ENCODE data around the gene ASIC4. TPM values are rescaled to one million over a fixed set of nuclear protein-coding genes. Genes with fewer than 3 reads are reported as not detected.

ASIC4 gene
- total and polyA plus RNA-seq, 8 donors: 0.04 to 0.38 (median 0.18) TPM; not detected in 4

DNA sequence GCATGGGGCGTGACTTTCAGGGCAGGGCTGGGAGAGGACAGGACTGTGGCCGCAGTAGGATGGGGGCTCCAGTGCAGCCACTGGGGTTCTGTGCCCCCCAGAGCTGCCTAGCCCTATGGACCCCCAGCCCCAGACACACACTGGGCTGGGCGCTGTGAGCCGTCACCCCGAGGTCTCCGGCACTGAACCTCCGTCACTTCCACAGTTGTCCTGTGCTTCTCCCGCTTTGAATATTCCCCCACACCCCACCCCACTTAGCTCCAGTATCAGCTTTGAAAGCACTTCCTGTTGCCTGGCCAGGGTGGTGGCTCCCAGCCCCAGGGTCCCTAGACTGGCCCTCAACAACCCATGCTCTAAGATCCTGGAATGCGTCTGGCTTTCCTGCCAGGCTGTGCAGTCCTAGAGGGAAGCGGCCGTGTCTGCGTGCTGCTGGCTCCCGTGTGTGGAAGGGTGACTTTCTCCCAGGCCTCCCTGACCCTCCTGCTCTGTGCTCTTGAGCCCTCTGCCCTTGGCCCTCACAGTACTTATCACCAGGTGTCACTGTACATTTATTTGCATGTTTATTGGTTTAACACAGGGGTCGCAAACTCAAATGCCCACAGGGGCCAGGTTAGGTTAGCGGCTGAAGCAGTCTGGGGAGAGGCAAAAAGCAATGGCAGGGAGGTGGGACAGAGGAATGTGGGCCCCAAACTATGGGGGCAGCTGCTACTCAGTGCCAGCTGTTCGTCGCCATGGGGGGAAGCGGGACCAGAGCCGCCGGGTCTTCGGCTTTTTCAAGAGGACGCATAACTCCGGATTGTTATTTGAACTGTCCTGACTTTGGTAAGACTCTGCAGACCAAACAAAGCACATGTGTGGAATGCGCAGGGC, 47.1 kb downstream of the ASIC4 start:
- no peaks in the 10 kb centered on the region for H3K27me3 ChIP-seq
- ATAC-seq (no peak), FAIRE-seq (no peak), DNase-seq (no peak)
- 83 to 88% methylated on average over 22 to 24 of the region's 24 CpGs for whole genome bisulfite sequencing, 2 donors
- no peak overlapping the region for H3K4me3 ChIP-seq
- TF ChIP-seq, protein P1, sequence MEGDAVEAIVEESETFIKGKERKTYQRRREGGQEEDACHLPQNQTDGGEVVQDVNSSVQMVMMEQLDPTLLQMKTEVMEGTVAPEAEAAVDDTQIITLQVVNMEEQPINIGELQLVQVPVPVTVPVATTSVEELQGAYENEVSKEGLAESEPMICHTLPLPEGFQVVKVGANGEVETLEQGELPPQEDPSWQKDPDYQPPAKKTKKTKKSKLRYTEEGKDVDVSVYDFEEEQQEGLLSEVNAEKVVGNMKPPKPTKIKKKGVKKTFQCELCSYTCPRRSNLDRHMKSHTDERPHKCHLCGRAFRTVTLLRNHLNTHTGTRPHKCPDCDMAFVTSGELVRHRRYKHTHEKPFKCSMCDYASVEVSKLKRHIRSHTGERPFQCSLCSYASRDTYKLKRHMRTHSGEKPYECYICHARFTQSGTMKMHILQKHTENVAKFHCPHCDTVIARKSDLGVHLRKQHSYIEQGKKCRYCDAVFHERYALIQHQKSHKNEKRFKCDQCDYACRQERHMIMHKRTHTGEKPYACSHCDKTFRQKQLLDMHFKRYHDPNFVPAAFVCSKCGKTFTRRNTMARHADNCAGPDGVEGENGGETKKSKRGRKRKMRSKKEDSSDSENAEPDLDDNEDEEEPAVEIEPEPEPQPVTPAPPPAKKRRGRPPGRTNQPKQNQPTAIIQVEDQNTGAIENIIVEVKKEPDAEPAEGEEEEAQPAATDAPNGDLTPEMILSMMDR (IDR thresholded peaks at IDR 0.05): no peak
- peaks cover 0 to 14% (median 6%) of the 10 kb centered on the region in 3 donors for H3K36me3 ChIP-seq
- no peak overlapping the region for H3K27ac ChIP-seq
- no peaks in the 10 kb centered on the region for H3K9me3 ChIP-seq
- intact Hi-C loops (cut with DNase I): no loop called here
- H3K4me1 ChIP-seq: no peaks in the 10 kb centered on the region

DNA sequence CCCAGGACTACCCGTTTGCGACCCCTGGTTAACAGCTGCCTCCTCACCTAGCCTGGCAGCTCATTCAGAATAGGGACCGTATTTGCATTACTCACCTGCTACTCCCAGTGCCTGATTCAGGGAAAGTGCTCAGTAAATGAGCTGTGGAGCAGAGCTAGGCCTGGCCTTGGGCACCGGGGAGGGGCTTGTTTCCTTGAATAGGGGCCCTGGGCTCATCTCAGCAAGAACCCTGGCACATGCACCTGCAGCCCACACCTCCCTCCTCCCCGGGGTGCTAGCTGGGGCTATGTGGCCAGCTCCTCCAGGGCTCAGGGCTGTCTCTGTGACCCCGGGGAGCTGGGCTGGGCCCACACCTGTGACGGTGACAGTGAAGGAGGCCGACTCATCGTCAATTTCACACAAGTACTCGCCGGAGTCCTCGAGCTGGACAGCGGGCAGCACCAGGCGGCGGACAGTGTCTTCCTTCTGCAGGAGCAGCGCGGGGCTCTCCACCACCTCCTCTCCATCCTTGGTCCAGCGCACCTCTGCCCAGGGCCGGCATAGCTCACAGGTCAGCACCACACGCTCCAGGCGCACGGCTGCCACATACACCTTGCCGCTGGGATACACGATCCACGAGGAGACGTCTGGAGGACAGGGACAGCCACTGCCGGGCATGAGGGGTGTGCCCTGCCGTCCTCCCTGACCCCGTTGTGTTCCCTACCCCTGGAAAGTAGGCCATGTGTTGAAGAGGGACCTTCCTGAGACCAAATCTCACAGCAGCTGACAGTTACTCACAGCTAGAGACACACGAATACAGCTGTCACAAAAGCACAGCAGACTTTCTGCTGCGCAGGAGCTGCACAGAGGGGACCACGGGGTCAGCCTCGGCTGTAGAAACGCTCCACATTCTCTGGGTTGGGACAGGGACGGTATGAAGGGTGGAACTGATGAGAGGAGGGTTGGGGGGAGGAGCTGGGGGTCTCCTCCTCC, 48.1 kb downstream of the ASIC4 start:
- 84% methylated on average over 35 of the region's 35 CpGs for WGBS, 2 donors

DNA sequence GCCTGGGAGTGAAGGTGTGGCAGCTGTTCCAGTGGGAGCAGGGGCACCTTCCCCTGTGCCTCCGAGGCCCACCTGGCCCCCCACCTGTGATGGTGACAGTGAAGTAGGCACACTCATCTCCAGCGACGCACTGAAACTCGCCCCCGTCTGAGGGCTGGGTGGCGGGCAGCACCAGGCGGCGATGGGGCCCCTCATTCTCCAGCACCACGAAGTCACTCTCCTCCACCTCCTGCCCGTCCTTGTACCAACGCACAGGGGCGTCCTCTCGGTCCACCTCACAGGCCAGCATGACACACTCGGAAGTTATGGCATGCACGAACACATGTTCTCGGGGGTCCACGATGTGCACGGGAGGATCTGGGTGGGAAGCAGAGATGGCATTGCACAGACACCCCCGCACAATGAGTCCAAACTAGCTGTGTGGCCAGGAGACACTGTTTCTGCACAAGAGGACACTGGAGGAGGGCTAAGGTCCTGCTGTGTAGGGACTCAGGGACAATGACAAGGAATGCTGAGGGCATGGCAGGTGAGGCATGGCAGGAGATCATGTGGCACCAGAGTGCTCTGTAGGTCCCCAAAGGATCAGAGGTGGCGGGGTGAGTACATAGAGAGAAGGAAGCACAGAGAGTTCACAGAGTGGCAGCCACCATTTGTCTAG, 49.1 kb downstream of the ASIC4 start:
- Histone ChIP-seq H3K9me3 (no peaks in the 10 kb centered on the region), H3K4me1 (no peaks in the 10 kb centered on the region), H3K4me3 (no peak overlapping the region), H3K27me3 (no peaks in the 10 kb centered on the region), H3K27ac (no peak overlapping the region), H3K36me3 (peaks cover 0 to 14% (median 14%) of the 10 kb centered on the region in 3 donors)
- intact Hi-C loops (cut with DNase I): no loop called here
- 92 to 93% methylated on average over 20 of the region's 20 CpGs for WGBS, 2 donors
- DNase-seq: peak in 1 of 6 donors; percentile 67
- TF ChIP-seq, protein P1 (IDR thresholded peaks at IDR 0.05): no peak
- FAIRE-seq: no peak
- ATAC-seq: no peak

More for the DNA sequence above, 48.1 kb downstream of the ASIC4 start:
- intact Hi-C loops (cut with DNase I): no loop called here
- DNase-seq: peak in 3 of 6 donors; percentile 12 to 75 (median 16)
- Histone ChIP-seq H3K27me3 (no peaks in the 10 kb centered on the region), H3K36me3 (peaks cover 0 to 14% (median 12%) of the 10 kb centered on the region in 3 donors), H3K9me3 (no peaks in the 10 kb centered on the region), H3K4me1 (no peaks in the 10 kb centered on the region), H3K27ac (no peak overlapping the region), H3K4me3 (no peak overlapping the region)
- no peak for ATAC-seq
- no peak for FAIRE-seq
- TF ChIP-seq, protein P1 (IDR thresholded peaks at IDR 0.05): no peak

DNA sequence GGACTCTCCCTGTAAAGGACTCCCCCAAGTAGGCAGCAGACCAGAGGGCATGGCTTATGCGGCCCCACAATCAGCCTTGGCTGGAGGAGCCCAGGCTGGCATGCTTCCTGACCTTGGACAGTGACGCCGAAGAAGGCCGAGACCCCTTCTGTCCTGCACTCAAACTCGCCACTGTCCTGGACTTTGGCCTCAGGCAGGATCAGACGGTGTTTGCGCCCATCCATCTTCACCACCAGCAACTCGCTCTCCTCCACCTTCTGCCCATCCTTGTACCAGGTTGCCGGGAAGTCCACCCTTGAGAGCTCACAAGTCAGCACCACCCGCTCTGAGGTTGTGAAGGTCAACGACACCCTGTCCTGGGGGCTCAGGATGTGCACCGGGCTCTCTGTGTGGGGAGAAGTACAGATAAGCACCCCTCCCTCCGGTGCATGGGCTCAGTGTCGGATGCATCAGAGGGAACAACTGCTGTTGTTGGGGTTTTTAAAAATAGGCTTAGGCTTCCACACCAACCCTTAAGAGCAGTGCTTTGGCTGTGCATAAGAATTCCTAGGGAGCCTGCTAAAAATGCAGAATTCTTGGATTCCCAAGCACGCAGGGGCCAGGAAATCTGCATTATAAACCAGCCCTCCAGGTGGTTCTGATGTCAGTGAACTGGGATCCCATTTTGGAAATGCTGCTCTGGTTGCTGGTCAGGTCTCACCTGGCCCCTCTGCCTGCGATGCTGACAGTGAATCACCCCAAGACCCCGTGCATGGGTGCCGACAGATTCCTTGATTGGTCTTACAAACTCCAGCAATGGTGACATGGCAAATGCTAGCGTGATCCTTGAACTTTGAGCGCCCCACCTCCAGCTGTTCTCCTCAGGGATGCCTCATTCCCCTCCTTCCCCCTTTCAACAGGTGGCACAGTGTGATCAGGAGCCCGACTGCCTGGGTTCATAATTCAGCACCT, 51.1 kb downstream of the ASIC4 start:
- TF ChIP-seq, protein P1 (IDR thresholded peaks at IDR 0.05): no peak
- no peak for DNase-seq
- peaks cover 0 to 8% (median 4%) of the 10 kb centered on the region in 3 donors for H3K4me1 ChIP-seq
- peaks cover 0 to 14% (median 14%) of the 10 kb centered on the region in 3 donors for H3K36me3 ChIP-seq
- H3K9me3 ChIP-seq: no peaks in the 10 kb centered on the region
- ATAC-seq: no peak
- H3K27me3 ChIP-seq: no peaks in the 10 kb centered on the region
- no peak for FAIRE-seq
- no peak overlapping the region for H3K27ac ChIP-seq
- intact Hi-C loops (cut with DNase I): no loop called here
- no peak overlapping the region for H3K4me3 ChIP-seq
- 81 to 86% methylated on average over 21 of the region's 21 CpGs for WGBS, 2 donors

Measured in pancreas (tissue), 10 donors.